GM12873 (cell line): ENCODE results near the gene L3MBTL2.

ENCODE experiments used
- CTCF ChIP-seq: IDR thresholded peaks from 2 replicates; pipeline ENCODE4 v1.5.1; 2012; ENCODE audit warnings: low read depth, mild to moderate bottlenecking, moderate library complexity, low read length, control low read depth; ENCODE audit not compliant: insufficient read depth; ENCODE audit errors: missing control alignments

Gene L3MBTL2

DNA sequence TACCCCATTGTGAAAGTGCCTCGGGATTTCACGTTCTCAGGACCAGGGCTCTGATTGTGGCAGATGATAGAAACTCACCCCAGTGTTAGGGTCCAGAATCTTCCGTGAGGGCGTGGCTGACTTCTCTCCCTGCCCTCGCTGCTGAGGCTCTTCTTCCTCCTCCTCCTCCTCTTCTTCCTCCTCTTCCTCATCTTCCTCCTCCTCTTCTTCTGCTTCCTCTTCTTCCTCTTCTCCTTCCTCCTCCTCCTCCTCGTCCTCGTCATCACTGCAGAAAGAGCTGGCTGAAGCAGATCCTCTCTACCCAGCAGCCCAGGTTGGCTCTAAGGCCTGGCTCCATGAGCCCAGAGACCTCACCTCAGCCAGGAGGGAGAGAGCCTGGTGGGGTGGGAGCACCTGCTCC, 49.1 kb downstream of the L3MBTL2 start:
- TF ChIP-seq CTCF = no peak

DNA sequence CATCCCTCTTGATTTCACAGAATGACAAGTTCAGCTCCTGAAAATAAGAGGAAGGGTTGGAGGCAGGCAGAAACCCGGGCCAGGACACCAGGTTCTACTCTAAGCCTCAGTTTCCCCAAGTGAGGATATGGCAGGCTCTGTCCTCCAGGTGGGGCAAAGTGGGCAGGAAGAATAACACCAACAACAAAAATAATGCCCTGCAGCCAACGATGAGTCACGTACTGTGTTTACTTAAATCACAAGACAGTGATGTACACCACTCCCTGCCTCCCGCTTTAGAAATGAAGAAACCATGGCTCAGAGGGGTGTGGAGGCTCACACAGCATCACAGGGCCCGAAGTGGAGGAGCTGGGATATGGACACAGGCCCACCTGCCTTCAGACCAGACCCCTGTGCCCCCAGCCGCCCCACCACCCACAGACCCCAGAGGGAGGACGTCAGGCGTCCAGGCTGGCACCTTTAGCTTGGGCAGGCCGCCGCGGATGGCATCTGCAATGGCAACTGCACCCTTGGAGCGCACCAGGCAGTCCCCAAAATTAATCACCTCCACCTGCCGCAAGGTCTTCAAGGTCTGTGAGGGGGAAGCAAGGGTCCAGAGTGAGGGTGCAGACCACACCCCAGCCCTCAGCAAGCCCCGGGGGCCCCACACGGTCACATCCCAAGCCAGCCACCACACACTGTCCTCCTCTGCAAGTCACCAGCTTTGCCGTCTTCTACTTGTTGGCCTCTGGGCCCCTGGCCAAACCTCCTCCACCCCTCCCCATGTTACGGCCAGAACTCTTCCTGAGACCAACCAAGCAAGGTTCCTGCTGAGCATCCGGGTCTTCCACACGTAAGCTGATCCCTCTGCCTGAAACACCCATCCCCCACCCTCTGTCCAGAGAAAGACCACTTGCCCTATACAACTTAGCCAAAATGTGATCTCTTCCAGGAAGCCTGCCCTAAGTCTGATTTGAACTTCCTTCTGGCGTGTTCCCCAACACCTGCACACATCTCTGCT, 51.4 kb downstream of the L3MBTL2 start:
- TF ChIP-seq CTCF = no peak

DNA sequence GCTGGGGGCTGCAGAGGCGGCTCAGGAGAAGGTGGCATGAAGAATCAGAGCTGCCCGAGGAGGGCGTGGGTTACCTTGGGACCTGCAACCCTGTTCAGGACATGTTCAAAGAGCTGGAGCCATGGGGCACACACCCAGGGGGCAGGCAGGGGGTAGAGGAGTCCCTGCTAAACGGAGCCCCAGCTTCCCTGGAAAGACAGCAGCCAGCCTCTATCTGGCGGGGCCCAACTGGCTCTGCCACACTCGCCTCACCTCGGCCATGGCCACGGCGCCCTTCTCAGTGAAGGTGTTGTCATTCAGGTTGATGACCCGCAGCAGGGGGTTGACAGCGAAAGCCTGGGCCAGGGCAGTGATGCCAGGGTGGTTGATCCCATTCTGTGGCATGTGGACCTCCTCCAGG, 52.6 kb downstream of the L3MBTL2 start:
- no peak for TF ChIP-seq CTCF

- no peak for TF ChIP-seq CTCF
Measured at GRCh38 chr22:41260871-41261270, 55.8 kb downstream of the L3MBTL2 start.

GRCh38 chr22:41261541-41262249, 56.6 kb downstream of the L3MBTL2 start:
- no peak for TF ChIP-seq CTCF

DNA sequence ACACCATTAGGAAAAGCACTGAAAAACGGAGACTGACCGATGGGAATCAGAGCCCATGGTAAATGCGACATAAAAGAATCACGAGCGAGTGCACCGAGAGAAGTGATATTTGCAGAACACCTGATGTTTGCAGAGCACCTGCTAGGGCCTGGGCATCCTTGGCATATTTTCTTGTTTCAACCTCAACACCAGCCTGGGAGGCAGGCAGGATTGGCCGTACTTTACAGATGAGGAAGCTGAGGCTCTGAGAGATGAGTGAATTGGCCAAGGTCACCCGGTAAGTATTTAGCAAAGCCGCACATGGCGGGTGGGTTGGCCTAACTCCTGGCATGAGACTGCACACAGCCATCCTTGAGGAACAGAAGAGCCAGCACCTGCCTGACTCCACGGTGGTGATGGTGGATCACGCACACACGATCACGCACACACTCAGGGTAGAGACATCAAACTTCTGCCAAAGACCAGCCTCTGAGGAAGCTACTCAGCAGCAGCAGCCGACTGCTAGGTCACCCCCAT, 57.2 kb downstream of the L3MBTL2 start:
- no peak for TF ChIP-seq CTCF

- no peak for TF ChIP-seq CTCF
Measured at GRCh38 chr22:41263704-41264103, 58.6 kb downstream of the L3MBTL2 start.
